H1 (cell line): Measurements from ENCODE around the gene PER2.

ENCODE experiments used
- KDM1A ChIP-seq: fragments of 200-600, 300-600 bp; sonication (generic); IDR thresholded peaks from 2 replicates; pipeline ENCODE4 v1.7.1; 2016; ENCODE audit warnings: mild to moderate bottlenecking, low read length, borderline replicate concordance
- RFX5 ChIP-seq: IDR thresholded peaks from 2 replicates; pipeline ENCODE4 v1.6.1; 2011; ENCODE audit warnings: low read depth, low read length, improper control_type of control experiment, borderline replicate concordance

GRCh38 chr2:238313289-238313990 lies 25.0 kb upstream of the PER2 start:
- no peak for TF ChIP-seq RFX5
- no peak for TF ChIP-seq KDM1A
